CMK (cell line): ENCODE results near the gene CTXN1.

Experiments used
- DNase-seq: peaks from one replicate; pipeline ENCODE4 v3.0.0-alpha.2; 2010; ENCODE audit warnings: low read depth

CTXN1 gene

DNA sequence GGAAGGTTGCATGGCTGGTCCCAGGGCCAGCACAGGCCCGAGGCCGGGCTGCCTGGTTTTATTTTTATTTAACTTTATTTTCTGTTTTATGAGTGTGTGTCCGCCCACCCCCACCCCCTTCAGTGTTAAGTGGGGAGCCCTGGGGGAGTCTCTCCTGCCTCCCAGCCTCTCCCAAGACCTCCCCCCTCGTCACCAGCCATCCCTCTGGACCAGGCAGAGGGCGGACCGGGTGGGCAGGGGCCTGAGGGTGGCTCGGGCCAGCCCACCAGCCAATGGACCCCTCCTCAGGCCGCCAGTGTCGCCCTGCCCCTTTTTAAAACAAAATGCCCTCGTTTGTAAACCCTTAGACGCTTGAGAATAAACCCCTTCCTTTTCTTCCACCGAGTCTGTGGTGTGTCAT lies 11.8 kb downstream of the CTXN1 start:
- DNase-seq: no peak

DNA sequence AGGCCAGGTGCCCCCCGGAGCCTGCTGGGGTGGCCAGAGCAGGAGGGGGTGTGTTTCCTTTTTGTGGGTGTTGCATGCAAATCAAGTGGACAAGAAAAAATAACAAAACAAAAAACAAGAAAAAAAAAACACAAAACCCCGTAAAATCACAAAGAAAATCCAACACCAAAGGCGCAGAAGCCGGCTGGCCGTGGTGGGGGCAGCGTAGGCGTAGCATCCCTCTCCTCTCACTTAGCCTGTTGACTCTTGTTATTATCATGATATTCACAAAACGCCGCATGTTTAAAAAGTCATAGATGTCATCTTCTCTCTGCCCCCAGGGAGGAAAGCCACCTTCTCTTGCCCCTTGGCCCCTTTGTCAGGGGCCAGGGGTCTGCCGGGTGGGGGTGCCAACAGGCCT lies 12.3 kb downstream of the CTXN1 start:
- no peak for DNase-seq

DNA sequence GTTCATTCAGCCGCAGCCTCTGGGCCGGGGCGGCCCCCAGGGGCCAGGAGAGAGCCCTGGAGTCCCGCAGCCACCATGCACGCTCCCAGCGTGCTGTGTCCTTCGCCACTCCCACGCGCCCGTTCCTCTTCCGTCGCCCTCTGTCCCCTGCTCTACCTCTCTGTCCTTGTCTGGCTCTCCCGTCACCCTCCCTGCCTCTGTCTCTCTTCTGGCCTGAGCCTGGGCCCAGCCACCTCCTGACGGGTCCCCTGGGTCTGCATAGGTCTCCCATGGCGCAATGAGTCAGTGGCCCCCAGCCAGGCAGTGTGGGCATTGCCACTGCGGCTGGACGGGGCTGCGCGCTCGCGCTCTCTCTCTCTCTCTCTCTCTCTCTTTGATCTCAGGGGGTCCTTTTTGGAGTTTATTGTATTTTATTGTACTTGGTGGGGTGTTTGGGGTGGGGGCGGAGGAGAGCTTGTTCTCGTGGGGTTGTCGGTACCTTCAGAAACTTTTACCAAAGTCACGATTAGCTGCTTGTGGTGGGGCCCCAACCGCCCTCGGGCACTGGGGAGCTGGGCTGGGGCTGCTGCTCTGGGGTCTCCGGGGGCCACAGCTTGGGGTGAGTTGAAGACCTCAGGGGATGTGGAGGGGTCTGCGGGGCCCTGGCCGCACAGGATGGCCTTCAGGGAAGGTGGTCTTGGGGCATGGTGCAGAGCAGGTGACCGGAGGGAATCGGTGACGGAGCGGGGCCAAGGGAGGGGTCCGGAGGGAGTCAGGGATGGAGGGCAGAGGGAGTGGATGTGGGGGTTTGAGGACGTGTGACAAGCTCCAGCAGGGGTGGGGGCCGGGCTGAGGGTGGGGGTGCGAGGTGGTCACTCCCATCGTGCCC lies 13.0 kb downstream of the CTXN1 start:
- DNase-seq: no peak

DNA sequence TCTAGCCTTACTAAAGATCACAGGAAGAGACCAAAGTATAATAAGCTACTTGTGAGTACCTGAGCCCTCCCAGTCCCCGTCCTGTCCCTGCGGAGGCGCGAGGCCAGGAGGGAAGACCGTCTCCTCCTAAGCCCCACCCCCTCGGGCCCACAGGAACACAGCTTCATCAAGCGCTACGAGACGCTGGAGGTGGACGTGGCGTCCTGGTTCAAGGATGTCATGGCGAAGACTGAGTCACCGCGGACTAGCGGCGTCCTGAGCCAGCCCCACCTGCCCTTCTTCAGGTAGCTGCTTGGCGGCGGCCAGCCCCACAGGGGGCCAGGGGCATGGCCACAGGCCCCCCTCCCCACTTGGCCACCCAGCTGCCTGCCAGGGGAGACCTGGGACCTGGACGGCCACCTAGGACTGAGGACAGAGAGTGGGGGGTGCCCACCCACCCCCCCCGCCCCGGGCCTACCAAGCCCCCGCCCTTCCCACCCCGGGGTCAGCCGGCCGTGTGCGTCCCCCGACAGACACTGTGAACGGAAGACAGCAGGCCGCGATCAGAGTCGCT lies 13.7 kb downstream of the CTXN1 start:
- DNase-seq: no peak

DNA sequence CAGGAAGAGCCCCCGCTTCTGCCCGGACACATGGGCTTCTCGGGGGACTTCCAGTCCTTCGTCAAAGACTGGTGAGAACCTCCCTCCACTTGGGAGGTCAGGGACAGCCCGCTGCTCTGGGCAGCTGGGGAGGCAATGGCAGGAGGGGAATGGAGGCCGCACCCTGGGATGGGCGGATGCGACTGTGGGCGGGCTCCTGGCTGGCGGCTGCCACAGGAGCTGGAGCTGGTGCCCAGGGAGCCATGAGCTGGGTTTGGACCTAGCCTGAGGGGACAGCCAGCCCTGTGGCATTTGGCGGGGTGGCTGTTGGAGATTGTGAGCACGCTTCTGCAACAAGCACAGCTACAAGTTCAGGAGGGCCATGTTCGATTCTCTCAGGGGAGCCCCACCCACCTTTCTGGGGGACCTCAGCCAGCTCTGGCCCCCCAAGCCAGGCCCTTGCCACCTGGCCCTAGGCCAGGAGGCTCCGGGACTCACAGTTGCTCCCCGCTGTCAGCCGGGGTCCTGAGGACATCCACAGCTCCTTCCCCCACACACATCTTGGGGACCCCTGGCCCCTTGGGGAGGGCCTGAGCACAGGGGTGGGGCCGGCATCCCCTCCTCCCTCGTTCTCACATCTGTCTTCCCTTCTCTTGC lies 14.3 kb downstream of the CTXN1 start:
- DNase-seq: no peak

DNA sequence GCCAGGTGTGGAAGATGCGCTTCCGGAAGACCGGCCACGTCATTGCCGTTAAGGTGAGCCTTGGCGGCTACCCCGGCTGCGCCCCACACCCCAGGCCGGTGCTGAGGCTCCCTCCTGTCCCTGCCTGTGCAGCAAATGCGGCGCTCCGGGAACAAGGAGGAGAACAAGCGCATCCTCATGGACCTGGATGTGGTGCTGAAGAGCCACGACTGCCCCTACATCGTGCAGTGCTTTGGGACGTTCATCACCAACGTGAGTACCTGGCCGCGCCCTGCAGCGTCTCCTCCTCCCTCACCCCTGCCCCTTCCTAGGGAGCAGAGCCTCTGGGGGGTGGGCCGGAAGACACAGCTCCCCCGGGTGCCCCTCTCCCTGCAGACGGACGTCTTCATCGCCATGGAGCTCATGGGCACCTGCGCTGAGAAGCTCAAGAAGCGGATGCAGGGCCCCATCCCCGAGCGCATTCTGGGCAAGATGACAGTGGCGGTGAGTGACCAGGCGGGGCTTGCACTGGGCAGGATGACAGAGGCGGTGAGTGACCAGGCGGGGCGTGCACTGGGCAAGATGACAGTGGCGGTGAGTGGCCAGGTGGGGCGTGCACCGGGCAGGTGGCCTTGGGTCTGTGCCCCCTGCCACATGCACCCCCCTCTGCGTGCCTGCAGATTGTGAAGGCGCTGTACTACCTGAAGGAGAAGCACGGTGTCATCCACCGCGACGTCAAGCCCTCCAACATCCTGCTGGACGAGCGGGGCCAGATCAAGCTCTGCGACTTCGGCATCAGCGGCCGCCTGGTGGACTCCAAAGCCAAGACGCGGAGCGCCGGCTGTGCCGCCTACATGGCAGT lies 15.4 kb downstream of the CTXN1 start:
- DNase-seq: no peak

DNA sequence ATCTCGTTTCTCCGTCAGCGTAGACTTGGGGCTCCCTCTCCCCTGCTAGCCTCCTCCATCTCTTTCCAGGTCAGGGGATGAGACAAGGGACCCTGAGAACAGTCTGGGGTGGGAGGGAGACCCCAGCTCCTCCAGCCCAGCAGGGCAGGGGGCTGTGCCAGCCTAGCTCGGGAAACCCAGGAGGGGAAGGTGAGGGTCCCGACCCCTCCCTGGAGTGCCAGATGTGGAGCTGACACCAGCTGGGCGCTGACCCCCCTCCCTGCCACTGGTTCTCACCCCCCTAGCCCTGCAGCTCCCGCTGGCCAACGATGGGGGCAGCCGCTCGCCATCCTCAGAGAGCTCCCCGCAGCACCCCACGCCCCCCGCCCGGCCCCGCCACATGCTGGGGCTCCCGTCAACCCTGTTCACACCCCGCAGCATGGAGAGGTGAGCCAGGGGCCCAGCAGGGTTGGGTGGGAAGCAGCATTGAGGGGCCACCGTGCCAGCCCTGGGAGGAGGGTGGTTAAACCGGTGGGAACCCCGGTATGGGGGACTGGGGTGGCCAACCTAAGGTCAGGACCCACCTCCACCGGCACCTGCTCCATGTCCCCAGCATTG lies 16.4 kb downstream of the CTXN1 start:
- DNase-seq: no peak

DNA sequence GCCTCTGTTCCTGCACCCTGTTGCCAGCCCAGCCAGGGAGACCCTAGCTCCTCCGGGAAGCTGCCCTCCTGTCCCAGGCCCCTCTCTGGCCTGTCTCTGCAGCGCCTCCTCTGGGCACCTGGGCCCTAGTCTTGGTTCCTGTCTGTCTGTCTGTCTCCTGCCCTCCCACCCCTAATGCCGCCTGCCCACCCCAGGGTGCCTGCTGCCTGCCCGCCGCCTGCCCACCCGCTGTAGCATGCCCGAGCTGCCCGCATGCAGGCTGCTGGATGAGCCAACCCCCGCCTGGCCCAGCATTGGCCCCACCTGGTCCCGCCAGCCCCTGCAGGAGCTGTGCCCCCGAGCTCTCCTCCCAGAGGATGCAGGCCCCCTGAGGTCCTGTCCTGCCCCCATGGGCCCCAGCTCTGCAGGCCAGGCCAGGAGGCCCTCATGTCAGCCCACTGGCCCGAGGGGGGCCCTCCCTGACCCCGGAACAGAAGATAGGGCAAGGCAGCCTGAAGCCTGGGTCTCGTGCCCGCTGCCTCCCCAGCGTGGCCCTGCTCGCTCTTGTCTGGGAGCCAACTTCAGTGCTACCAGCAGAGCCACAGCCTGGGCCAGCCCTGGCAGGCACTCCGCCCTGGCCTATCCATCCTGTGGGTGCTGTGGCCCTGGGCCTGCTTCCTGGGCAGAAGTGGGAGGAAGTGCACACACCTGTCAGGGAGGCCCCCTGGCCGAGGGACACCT lies 17.0 kb downstream of the CTXN1 start:
- no peak for DNase-seq

DNA sequence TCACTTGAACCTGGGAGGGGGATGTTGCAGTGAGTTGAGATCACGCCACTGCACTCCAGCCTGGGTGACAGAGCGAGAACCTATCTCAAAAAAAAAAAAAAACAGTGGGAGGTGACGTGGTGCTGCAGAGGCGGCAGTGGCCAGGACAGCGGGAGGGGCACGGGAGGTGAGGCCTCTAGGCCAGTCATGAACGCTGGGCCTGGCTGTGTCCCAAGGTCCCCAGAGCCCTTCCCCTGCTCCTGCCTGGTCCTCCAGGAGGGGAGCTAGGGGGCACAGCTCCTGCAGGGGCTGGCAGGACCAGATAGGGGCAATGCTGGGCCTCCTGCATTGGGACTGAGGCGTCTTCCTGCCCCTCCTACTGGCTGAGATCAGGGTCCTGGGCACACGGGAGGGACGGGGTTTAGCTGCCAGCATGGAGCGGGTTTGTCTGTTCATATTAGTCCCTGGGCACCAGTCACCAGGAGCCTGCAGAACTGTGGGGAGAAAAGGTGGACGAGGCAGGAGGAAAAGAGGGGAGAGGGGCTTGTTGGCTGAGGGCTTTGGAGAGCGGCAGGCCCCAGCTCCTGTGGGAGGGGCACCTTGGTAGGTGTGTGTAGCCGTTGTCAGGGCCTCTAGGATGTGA lies 17.7 kb downstream of the CTXN1 start:
- no peak for DNase-seq

DNA sequence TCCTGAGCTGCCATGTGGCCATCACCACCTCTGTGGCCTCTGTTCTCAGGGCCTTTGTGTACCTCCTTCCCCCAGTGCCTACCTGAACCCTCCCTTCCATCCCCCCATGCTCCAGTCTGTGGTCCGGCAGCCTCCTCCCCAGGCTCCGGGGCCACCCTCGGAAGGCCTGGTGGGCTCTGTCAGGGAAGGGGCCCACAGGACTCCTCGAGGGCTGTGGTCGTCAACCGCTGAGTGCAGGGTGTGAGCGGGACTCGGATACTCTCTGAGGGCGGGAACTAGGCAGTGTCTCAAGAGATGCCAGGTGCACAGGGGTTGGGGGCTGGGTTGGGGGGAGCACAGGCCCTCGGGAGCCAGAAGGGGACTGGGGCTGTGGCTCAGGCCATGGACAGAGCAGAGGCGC lies 18.4 kb downstream of the CTXN1 start:
- no peak for DNase-seq

DNA sequence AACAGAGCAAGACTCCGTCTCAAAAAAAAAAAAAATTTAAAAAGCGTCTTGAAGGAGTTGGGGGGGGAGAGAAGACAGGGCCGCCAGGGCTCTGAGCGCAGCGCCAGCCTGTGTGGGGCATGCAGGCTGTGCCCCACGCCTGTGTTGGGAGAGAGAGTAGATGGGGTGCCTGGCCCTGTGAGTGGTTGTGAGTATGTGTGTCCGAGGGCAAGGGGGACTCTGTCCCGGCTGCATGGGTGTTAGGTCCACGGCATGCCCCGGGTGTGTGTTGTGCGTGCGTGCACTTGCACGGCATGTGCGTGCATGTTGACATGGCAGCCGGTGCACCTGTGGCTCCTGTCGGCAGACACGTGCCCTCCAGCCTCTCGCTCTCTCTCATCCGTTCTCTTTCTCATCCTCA lies 18.8 kb downstream of the CTXN1 start:
- no peak for DNase-seq

DNA sequence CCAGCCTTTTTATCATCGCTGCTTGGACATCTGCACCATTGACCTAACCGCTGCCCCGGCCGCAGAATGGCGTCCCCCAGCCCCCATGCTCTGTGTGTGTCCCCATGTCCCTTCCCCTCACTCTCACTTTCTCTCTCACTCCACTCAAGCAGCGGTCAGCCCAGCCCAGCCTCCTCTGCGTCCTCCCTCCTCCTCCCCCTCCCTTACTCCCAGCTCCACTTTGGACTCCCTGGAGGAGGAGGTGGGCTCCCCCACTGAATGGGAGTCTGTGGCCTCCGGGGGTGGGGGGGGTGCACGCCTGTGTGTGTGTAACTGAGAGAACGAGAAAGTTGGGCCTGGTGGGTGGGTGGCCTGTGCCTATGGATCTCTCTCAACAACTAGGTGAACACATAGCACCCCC lies 20.1 kb downstream of the CTXN1 start:
- no peak for DNase-seq

DNA sequence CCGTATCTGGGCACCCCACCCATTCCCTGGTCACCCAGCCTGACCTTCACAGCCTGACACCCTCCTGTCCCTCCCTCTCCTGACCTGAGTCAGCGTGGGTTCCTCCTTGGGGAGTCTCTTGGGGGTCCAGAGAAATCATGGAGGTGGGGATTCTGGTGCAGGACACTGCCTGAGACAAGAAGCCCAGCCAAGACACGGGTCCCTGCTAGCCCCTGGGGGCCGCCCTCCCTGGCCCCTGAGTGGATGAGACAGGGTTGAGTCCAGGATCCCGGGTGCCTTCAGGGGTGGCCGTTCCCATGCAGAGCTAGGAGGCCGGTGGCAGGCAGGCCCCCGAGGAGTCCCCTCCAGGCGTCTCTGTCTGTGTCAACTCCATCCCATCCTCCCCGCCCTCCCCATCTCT lies 20.7 kb downstream of the CTXN1 start:
- no peak for DNase-seq

DNA sequence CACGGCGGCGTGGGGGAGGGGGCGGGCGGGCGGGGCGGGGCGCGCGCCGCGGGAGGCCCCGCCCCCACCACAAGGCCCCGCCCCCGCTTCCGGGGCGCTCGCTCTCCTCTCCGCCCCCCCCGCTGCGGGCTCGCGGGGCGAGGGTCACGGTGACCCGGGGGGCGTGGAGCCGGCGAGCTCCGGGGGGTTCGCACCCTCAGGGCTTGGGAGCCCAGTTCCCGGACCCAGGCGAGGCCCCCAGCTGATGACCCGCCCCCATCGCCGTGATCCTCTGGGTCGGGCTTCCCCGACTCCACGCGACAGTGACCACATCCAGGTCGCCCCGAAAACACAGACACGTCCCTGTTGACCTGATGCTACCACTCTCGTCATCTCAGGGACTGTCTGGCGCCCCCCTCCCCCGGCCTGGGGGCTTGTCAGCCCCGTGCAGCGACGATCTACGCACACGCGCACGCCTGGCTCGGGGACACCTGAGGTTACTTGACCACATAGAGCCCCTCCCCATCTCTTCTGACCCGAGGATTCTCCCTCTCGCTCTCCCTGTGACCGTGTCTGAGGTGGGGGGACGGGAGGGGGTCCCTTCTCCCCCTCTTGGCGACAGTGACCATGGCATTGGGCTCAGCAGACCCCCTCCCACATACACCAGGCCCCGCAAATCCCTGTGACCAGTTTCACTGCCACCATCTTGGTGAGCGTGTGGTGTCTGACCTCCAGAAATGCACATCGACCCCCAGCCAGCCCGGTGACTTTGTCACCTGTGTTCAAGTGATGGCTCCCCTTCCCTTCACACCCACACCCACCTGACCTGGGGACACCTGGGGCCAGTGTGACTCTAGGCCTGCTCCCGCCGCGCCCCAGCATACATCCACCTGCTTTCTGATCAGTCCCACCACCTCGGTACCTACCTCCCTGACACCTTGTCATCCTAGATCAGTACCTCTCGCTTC lies 21.6 kb downstream of the CTXN1 start:
- no peak for DNase-seq

DNA sequence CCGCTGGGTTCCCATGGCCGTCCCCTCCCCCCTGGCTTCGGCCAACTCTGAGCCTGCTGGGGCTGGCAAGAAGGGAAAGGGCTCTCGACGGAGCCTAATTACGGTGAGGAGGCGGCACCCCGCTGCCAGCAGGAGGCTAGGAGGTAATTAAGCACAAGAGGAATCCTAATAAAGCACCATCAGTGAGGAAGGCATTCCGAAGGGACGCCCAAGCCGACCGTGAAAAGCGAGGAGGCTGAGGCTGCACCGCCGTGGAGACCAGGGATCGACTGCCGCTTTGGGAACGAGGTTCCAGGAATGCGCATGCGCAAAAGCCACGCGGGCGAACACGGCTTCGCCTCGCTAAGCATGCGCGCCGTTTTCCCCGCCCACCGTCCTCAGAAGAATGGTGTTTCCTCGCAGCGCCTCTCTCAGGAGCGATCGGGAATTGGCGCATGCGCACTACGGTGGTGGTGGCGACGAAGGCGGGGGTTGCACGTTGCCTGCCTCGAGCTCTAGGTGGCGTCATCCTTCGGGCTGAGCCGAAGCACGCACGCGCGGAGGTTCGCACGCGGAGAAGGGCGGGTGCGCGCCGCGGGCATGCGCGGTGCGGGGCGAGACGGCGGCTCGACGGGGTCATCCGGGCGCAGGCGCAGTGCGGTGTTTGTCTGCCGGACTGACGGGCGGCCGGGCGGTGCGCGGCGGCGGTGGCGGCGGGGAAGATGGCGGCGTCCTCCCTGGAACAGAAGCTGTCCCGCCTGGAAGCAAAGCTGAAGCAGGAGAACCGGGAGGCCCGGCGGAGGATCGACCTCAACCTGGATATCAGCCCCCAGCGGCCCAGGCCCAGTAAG lies 22.5 kb downstream of the CTXN1 start, which contains the start of gene MAP2K7:
MAP2K7 (plus strand) TSS at position 634 of the 830 bp plus-strand sequence; CDS start at position 702, 68 bp downstream.
- DNase-seq: peak; percentile 98

DNA sequence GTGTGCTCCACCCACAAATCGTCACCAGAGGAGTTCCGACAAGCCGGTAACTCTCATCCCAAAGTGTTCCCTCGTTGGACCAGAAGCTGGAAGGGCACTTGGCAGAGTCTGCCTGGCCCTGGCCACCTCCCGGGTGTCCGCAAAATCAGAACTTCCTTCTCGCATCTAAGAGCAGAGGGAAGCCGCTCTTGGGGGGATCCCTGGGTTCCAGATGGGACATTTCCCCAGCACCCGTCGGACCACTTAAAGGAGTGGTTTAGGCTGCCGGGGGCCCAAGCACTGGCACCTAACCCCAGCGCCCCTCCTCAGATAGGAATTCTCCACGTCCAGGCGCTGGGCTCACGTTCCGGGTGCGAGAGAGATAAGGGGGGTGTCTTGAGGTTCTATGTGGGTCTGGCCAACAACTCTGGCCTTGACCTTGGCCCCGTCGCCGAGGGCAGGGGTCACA lies 23.1 kb downstream of the CTXN1 start:
- DNase-seq: no peak

DNA sequence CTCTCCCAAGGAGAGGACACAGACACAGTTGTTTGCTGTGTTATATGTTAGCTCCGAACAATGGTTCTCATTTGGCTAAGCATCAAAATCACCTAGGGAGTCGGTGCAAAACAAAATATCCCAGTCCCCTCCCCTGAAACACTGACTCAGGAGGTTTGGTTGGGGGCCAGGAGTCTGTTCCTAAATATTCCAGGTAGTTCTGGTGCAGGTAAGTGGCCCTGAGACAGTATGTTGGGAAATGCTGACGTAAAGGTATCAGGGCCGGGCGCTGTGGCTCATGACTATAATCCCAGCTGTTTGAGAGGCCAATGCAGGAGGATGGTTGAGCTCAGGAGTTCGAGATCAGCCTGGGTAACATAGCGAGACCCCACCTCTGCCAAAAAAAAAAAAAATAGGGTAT lies 24.6 kb downstream of the CTXN1 start:
- no peak for DNase-seq

DNA sequence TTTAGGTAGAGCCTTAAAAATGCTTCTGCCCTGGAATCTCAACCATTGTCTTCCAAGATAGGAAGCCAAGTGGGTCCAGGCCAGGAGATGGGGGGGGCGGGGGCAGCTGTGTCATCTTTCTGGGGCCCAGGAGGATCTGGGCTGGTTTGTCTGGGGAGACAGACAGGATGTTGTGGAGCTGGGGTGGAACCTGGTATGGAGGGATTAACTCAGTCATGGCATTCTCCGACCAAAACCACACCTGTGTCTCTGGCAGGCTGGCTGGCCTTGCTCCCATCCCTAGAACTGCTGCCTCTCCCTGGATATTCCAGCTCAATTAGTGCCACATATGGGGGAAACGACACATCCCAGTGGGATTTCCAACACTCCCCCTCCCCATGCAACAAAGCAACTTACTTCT lies 25.0 kb downstream of the CTXN1 start:
- no peak for DNase-seq

DNA sequence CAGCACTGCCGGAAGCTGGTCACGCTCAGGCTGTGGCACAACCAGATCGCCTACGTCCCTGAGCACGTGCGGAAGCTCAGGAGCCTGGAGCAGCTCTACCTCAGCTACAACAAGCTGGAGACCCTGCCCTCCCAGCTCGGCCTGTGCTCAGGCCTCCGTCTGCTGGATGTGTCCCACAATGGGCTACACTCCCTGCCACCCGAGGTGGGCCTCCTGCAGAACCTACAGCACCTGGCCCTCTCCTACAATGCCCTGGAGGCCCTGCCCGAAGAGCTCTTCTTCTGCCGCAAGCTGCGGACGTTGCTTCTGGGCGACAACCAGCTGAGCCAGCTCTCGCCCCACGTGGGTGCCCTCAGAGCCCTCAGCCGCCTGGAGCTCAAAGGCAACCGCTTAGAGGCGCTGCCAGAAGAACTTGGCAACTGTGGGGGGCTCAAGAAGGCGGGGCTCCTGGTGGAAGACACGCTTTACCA lies 25.5 kb downstream of the CTXN1 start:
- DNase-seq: no peak
